Endothelial cell of umbilical vein (primary cell): ENCODE measurements around the gene WASF3. TPM values are rescaled to one million over a fixed set of nuclear protein-coding genes. Genes with fewer than 3 reads are reported as not detected.

Experiments used
- BruUV-seq: library from RNA; stranded (reverse); fragments of 400-500 nt; replicated peaks from 2 replicates; lab custom pipeline; 2021; lab: Mats Ljungman, UMichigan
- CTCF ChIA-PET: fragments of 300-600, 350-600 bp; sonication (Branson Sonifier 250); formaldehyde crosslinking; loops from one replicate; lab custom pipeline; 2021; ENCODE audit warnings: antibody characterized with exemption, inconsistent platforms; lab: Charles Lee
- POLR2A ChIA-PET: fragments of 300-600, 350-600 bp; sonication (Branson Sonifier 250); formaldehyde crosslinking; loops from one replicate; lab custom pipeline; 2021; ENCODE audit warnings: antibody characterized with exemption, inconsistent platforms; lab: Charles Lee
- DNase-seq: peaks from one replicate; pipeline ENCODE4 v3.0.0-alpha.2; 2011; ENCODE audit warnings: low read depth, low spot score
- FAIRE-seq: peaks from 2 replicates; lab custom pipeline; 2011; peaks lifted over from hg19 to GRCh38; lab: Jason Lieb, UNC
- H2AFZ ChIP-seq: 2 replicates; pipeline ENCODE4 v1.6.0; 2012; ENCODE audit warnings: low read depth, low read length, control low read depth, inconsistent platforms
- H3K27ac ChIP-seq: 2 replicates; pipeline ENCODE4 v1.5.1; 2011; ENCODE audit warnings: low read depth, mild to moderate bottlenecking, control low read depth, low read length, moderate library complexity; ENCODE audit not compliant: insufficient read depth
- H3K27me3 ChIP-seq, 2 experiments: 2 replicates each; pipeline versions ENCODE4 v1.6.0 to v1.6.1; 2011; ENCODE audit warnings: low read length in 2 of 2, mixed read lengths in 1 of 2; ENCODE audit not compliant: control insufficient read depth in 2 of 2, insufficient read depth in 2 of 2
- H3K36me3 ChIP-seq, 2 experiments: 2 replicates in 1 of 2; 3 replicates in 1 of 2; pipeline ENCODE4 v1.5.1; 2011; ENCODE audit warnings: low read length in 2 of 2, mild to moderate bottlenecking in 1 of 2, moderate library complexity in 1 of 2; ENCODE audit not compliant: control insufficient read depth in 2 of 2, insufficient read depth in 2 of 2; ENCODE audit errors: extremely low read depth in 1 of 2
- H3K4me1 ChIP-seq: 3 replicates; pipeline ENCODE4 v1.5.1; 2011; ENCODE audit warnings: mild to moderate bottlenecking, low read length; ENCODE audit not compliant: control insufficient read depth, insufficient read depth; ENCODE audit errors: extremely low read depth
- H3K4me2 ChIP-seq: 2 replicates; pipeline ENCODE4 v1.6.1; 2011; ENCODE audit warnings: low read length, control low read depth, mixed read lengths; ENCODE audit not compliant: insufficient read depth
- H3K4me3 ChIP-seq, 3 experiments: fragments of 200-600 bp in 1 of 3; sonication (generic), shearing (Covaris generic) in 1 of 3; replicated peaks in 1 of 3; 2 replicates each; pipeline ENCODE4 v1.5.1; 2011 to 2016; ENCODE audit warnings: control low read depth in 3 of 3, low read length in 3 of 3, mild to moderate bottlenecking in 2 of 3, inconsistent platforms in 1 of 3, low read depth in 1 of 3, moderate library complexity in 1 of 3; ENCODE audit not compliant: insufficient read depth in 1 of 3
- H3K79me2 ChIP-seq: 2 replicates; pipeline ENCODE4 v1.6.0; 2012; ENCODE audit warnings: low read length, inconsistent platforms; ENCODE audit not compliant: control insufficient read depth, insufficient read depth
- H3K9ac ChIP-seq: replicated peaks from 2 replicates; pipeline ENCODE3; 2011; ENCODE audit warnings: low read length, control low read depth; ENCODE audit not compliant: insufficient read depth; ENCODE audit errors: extremely low read depth
- H3K9me1 ChIP-seq: replicated peaks from 3 replicates; pipeline ENCODE4 v1.6.0; 2011; ENCODE audit warnings: mild to moderate bottlenecking, low read length; ENCODE audit not compliant: control insufficient read depth, insufficient read depth; ENCODE audit errors: extremely low read depth
- H3K9me3 ChIP-seq: replicated peaks from 2 replicates; pipeline ENCODE4 v1.5.1; 2012; ENCODE audit warnings: low read length, inconsistent platforms; ENCODE audit not compliant: control insufficient read depth, insufficient read depth
- H4K20me1 ChIP-seq: replicated peaks from 2 replicates; pipeline ENCODE3; 2011; ENCODE audit warnings: mild to moderate bottlenecking, low read length; ENCODE audit not compliant: control insufficient read depth, insufficient read depth; ENCODE audit errors: extremely low read depth
- EZH2 ChIP-seq: IDR thresholded peaks from 2 replicates; pipeline ENCODE4 v1.6.1; 2012; ENCODE audit warnings: borderline replicate concordance, low read depth, mild to moderate bottlenecking, moderate library complexity, low read length, inconsistent platforms; ENCODE audit not compliant: severe bottlenecking
- FOS ChIP-seq: IDR thresholded peaks from 2 replicates; pipeline ENCODE4 v1.6.1; 2011; ENCODE audit warnings: mild to moderate bottlenecking, low read length, moderate library complexity, borderline replicate concordance; ENCODE audit not compliant: insufficient read depth
- GATA2 ChIP-seq: IDR thresholded peaks from 2 replicates; pipeline ENCODE4 v1.7.0; 2011; ENCODE audit warnings: low read depth, mild to moderate bottlenecking, moderate library complexity, mixed read lengths, low read length; ENCODE audit not compliant: insufficient read length, insufficient read depth
- JUN ChIP-seq: IDR thresholded peaks from 2 replicates; pipeline ENCODE4 v1.6.1; 2011; ENCODE audit warnings: borderline replicate concordance, low read depth; ENCODE audit not compliant: insufficient read length, insufficient read depth
- MYC ChIP-seq: IDR thresholded peaks from one replicate; pipeline ENCODE4 v1.6.1; 2011; ENCODE audit warnings: mild to moderate bottlenecking, low read depth, low read length
- POLR2A ChIP-seq: IDR thresholded peaks from 2 replicates; pipeline ENCODE4 v1.6.1; 2012; ENCODE audit warnings: low read depth, mild to moderate bottlenecking, control low read depth, low read length
- POLR2AphosphoS5 ChIP-seq: IDR thresholded peaks from 2 replicates; pipeline ENCODE4 v1.6.1; 2012; ENCODE audit warnings: low read depth, mild to moderate bottlenecking, control low read depth, low read length, moderate library complexity; ENCODE audit not compliant: insufficient read depth
- dilution Hi-C: fragments of 300-500 bp; cut with MboI; formaldehyde crosslinking; loops from one replicate; pipeline ENCODE4 v1.15.0; 2019; ENCODE audit warnings: low sequenced_read_pairs; ENCODE audit not compliant: extremely low pct_ligation_motif_present
- intact Hi-C: fragments of 100-400 bp; cut with micrococcal nuclease; formaldehyde crosslinking; loops from one replicate; pipeline ENCODE4 v1.10.0; 2022
- polyA plus RNA-seq, 4 experiments: library from polyadenylated mRNA; depleted of rRNA in 3 of 4; stranded (reverse) in 3 of 4; unstranded in 1 of 4; fragments of >200 nt; gene quantifications; 2 replicates each; pipeline versions ENCODE4 v1.2.1 to v1.2.3, GENCODE V29; 2011 to 2012; ENCODE audit warnings: missing spikeins in 1 of 4
- total RNA-seq: library from RNA; stranded (reverse); gene quantifications from 2 replicates; pipeline ENCODE4 v1.2.3, GENCODE V29; 2021
- TF ChIP-seq, protein P1 (sequence below): IDR thresholded peaks from 2 replicates; pipeline ENCODE4 v1.6.1; 2011; ENCODE audit not compliant: insufficient read depth, insufficient read length
- TF ChIP-seq, protein P2 (sequence below), 2 donors: IDR thresholded peaks; 1 replicate in 1 of 2; 2 replicates in 1 of 2; pipeline ENCODE4 v1.5.1; 2011; ENCODE audit warnings: low read length in 2 of 2, mild to moderate bottlenecking in 2 of 2, moderate library complexity in 2 of 2, control low read depth in 1 of 2, inconsistent platforms in 1 of 2, low read depth in 1 of 2; ENCODE audit not compliant: insufficient read depth in 1 of 2; ENCODE audit errors: extremely low read depth in 1 of 2

The WASF3 gene
- total and polyA plus RNA-seq, 2 donors (not counting 3 experiments of a cell fraction or from before 2014, with no cell fraction given) = 18.5 to 32.4 TPM

DNA sequence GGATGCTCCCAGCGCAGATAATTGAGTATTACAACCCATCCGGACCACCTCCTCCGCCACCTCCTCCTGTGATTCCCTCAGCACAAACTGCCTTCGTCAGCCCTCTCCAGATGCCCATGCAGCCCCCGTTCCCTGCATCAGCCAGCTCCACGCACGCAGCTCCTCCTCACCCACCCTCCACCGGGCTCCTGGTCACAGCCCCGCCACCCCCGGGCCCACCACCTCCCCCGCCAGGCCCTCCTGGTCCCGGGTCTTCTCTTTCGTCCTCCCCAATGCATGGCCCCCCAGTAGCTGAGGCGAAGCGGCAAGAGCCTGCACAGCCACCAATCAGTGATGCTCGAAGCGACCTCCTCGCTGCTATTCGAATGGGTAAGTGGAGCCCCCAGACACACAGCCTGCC, 125.1 kb downstream of the WASF3 start:
- H4K20me1 ChIP-seq = no peaks in the 10 kb centered on the region
- no peaks in the 10 kb centered on the region for H3K79me2 ChIP-seq
- H3K4me1 ChIP-seq = no peaks in the 10 kb centered on the region
- POLR2A ChIA-PET = no interaction called here
- H3K4me2 ChIP-seq = no peak overlapping the region
- dilution Hi-C loops (loop anchor here (25.0 kb wide), 1 partner anchor 195 kb away; no protein-coding TSS in a partner anchor), intact Hi-C loops (no loop called here)
- no TSS peak for BruUV-seq
- no peaks in the 10 kb centered on the region for H3K27me3 ChIP-seq
- no peak for DNase-seq
- no peak for FAIRE-seq
- H3K4me3 ChIP-seq = no peak overlapping the region
- H2AFZ ChIP-seq = no peak overlapping the region
- H3K27ac ChIP-seq = no peak overlapping the region
- TF ChIP-seq POLR2A = no peak
- no peak for TF ChIP-seq FOS
- TF ChIP-seq, protein P1, sequence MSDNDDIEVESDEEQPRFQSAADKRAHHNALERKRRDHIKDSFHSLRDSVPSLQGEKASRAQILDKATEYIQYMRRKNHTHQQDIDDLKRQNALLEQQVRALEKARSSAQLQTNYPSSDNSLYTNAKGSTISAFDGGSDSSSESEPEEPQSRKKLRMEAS = no peak
- no peak for TF ChIP-seq MYC
- TF ChIP-seq JUN = no peak
- TF ChIP-seq, protein P2, sequence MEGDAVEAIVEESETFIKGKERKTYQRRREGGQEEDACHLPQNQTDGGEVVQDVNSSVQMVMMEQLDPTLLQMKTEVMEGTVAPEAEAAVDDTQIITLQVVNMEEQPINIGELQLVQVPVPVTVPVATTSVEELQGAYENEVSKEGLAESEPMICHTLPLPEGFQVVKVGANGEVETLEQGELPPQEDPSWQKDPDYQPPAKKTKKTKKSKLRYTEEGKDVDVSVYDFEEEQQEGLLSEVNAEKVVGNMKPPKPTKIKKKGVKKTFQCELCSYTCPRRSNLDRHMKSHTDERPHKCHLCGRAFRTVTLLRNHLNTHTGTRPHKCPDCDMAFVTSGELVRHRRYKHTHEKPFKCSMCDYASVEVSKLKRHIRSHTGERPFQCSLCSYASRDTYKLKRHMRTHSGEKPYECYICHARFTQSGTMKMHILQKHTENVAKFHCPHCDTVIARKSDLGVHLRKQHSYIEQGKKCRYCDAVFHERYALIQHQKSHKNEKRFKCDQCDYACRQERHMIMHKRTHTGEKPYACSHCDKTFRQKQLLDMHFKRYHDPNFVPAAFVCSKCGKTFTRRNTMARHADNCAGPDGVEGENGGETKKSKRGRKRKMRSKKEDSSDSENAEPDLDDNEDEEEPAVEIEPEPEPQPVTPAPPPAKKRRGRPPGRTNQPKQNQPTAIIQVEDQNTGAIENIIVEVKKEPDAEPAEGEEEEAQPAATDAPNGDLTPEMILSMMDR (IDR thresholded peaks at IDR 0.05; ENCODE audit: extremely low read depth in 1 of 2, insufficient read depth in 1 of 2, low read depth in 1 of 2, low read length in 2 of 2) = no peak
- no peak for TF ChIP-seq GATA2
- no peak for TF ChIP-seq POLR2AphosphoS5
- no peak for TF ChIP-seq EZH2
- no peaks in the 10 kb centered on the region for H3K9me3 ChIP-seq
- CTCF ChIA-PET = interaction anchor here (1.6 to 3.1 kb wide), 2 partner anchors 16 kb away, joined by 7 to 24 read pairs; no protein-coding TSS in a partner anchor
- H3K9ac ChIP-seq = no peak overlapping the region
- no peaks in the 10 kb centered on the region for H3K9me1 ChIP-seq
- peaks cover 16 to 49% of the 10 kb centered on the region in 2 experiments for H3K36me3 ChIP-seq
